Measurements from ENCODE around the gene LPP.

The LPP gene

GRCh38 chr3:188394623-188395022 lies 240.7 kb downstream of the LPP start:
- DNase-seq (ENCODE audit: low spot score in 2 of 2), result no peak
- peaks cover 4% of the 10 kb centered on the region for H3K36me3 Mint-ChIP-seq
- ATAC-seq, result no peak
- H3K9me3 Mint-ChIP-seq, result no peaks in the 10 kb centered on the region
- H3K4me3 Mint-ChIP-seq, result no peak overlapping the region
- no peak overlapping the region for H3K27ac Mint-ChIP-seq
- peaks cover 56% of the 10 kb centered on the region for H3K4me1 Mint-ChIP-seq

- H3K27ac Mint-ChIP-seq, result no peak overlapping the region
- H3K36me3 Mint-ChIP-seq, result no peaks in the 10 kb centered on the region
- H3K4me1 Mint-ChIP-seq, result peaks cover 56% of the 10 kb centered on the region
- no peak for DNase-seq (ENCODE audit: low spot score in 2 of 2)
- no peaks in the 10 kb centered on the region for H3K9me3 Mint-ChIP-seq
- H3K4me3 Mint-ChIP-seq, result no peak overlapping the region
- ATAC-seq, result no peak
Observed at GRCh38 chr3:188396251-188396650, 242.3 kb downstream of the LPP start.

- Mint-ChIP-seq H3K36me3 (no peaks in the 10 kb centered on the region), H3K9me3 (no peaks in the 10 kb centered on the region), H3K4me3 (peak overlapping the region; percentile 41), H3K27ac (no peak overlapping the region), H3K4me1 (peaks cover 55% of the 10 kb centered on the region)
- DNase-seq (ENCODE audit: low spot score in 2 of 2) (no peak), ATAC-seq (no peak)
Observed at GRCh38 chr3:188396900-188397299, 242.9 kb downstream of the LPP start.

DNA sequence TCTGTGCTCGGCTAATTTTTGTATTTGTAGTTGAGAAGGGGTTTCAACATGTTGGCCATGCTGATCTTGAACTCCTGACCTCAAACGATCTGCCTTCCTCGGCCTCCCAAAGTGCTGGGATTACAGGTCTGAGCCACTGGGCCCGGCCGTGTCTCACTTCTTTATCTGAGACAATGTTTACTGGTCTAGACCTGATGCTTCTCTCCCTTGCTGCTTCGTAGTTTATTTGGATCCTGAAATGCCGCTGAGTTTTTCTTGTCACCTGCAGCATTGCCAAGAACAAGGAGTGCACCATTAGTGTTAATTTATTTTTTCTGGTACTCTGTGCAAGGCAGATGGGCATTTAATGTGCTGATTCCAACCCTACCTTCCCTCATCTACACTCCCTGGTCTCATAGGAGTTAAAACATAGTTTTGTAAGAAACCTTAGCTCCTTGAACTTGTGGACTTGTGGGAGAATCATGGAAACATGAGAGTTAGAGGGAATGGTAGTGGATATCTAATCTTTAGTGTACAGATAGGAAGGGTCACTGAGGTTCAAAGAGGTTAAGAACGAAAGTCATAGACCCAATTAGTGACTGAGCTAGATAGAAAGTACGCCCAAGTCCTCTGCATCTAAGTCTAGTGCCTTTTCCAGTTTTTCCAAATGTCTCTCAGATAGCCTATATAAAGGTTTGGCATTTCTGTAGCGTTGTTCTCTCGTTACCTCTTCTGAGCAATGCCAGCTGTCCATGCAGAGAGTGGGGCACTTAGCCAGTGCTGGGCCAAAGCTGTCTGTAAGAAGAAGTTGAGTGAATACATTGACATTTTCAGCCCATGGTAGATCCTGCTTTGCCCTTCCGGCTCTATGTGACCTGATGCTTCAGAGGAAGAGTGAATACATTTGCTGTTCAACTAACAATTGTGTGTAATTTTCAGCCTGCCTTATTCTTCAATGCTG lies 244.1 kb downstream of the LPP start:
- Mint-ChIP-seq H3K36me3 (no peaks in the 10 kb centered on the region), H3K9me3 (peaks cover 2% of the 10 kb centered on the region), H3K4me3 (peak overlapping the region; percentile 41), H3K27ac (no peak overlapping the region), H3K4me1 (peaks cover 60% of the 10 kb centered on the region)
- no peak for DNase-seq (ENCODE audit: low spot score in 2 of 2)
- ATAC-seq, result no peak

GRCh38 chr3:188400494-188401243 lies 246.7 kb downstream of the LPP start:
- H3K36me3 Mint-ChIP-seq, result no peaks in the 10 kb centered on the region
- no peak overlapping the region for H3K4me3 Mint-ChIP-seq
- H3K4me1 Mint-ChIP-seq, result peaks cover 73% of the 10 kb centered on the region
- H3K9me3 Mint-ChIP-seq, result peaks cover 2% of the 10 kb centered on the region
- peak; percentile 87 for ATAC-seq
- H3K27ac Mint-ChIP-seq, result no peak overlapping the region
- DNase-seq (ENCODE audit: low spot score in 2 of 2), result no peak

DNA sequence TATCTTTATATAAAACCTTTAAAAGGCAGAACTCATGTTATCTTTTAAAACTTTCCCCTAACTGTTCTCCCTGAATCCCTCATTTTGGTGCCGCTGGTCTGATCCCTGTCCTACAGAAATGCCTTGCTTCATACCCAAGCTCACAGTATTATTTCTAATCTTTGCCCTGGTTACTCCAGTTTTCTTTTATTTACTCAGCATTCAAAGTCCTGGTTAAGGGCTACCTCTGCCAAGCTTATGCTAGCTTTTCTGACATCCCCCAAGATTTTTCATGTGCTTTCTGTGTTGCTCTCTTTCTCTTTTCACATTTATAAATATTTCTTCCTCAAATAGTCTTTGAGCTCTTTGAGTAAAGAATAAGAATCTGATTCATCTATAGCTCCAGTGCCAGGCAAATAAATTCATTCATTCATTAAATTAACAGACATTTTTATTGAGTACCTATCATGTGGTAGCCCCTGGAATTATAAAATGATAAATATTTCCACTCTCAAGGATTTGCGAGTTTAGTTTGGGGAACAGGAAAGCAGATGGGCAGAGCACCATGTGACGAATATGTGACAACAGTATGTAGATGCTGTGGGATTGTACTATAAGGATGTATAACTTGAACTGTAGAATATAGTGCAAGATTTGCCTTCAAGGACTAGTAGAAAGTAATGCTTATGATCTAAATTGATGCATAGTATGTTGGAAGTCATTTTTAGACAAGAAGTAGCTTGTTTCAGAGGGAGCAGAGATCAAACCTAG lies 247.5 kb downstream of the LPP start:
- Mint-ChIP-seq H3K36me3 (peaks cover 2% of the 10 kb centered on the region), H3K4me3 (no peak overlapping the region), H3K9me3 (peaks cover 2% of the 10 kb centered on the region), H3K27ac (no peak overlapping the region), H3K4me1 (peaks cover 77% of the 10 kb centered on the region)
- DNase-seq (ENCODE audit: low spot score in 2 of 2) (no peak), ATAC-seq (no peak)

DNA sequence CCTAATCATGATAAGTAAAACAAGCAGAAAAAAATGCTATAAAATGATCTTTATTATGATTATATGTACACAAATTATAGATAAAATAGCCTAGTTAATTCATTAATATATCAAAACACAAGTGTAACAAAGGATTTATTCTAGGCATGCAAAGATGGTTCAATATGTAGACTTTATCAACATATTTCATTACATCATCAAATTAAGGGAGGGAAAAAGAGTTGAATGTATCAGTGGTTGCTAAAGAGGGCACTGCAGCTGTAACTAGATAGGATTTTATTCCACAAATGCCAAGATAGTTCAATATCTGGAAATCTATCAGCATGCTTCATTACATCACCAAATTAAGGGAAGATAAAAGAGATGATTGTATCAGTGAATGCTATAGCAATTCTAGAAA lies 248.3 kb downstream of the LPP start:
- Mint-ChIP-seq H3K4me1 (peaks cover 72% of the 10 kb centered on the region), H3K4me3 (no peak overlapping the region), H3K27ac (no peak overlapping the region), H3K9me3 (peaks cover 2% of the 10 kb centered on the region), H3K36me3 (peaks cover 10% of the 10 kb centered on the region)
- no peak for DNase-seq (ENCODE audit: low spot score in 2 of 2)
- ATAC-seq, result no peak

GRCh38 chr3:188403404-188403803 lies 249.4 kb downstream of the LPP start:
- peaks cover 60% of the 10 kb centered on the region for H3K4me1 Mint-ChIP-seq
- H3K27ac Mint-ChIP-seq, result no peak overlapping the region
- no peak for ATAC-seq
- peaks cover 2% of the 10 kb centered on the region for H3K9me3 Mint-ChIP-seq
- no peak overlapping the region for H3K4me3 Mint-ChIP-seq
- peaks cover 13% of the 10 kb centered on the region for H3K36me3 Mint-ChIP-seq
- no peak for DNase-seq (ENCODE audit: low spot score in 2 of 2)

GRCh38 chr3:188404124-188404523 lies 250.2 kb downstream of the LPP start:
- Mint-ChIP-seq H3K4me1 (peaks cover 53% of the 10 kb centered on the region), H3K4me3 (no peak overlapping the region)
- no peak for ATAC-seq

GRCh38 chr3:188404701-188405100 lies 250.7 kb downstream of the LPP start:
- no peak overlapping the region for H3K4me3 Mint-ChIP-seq
- H3K27ac Mint-ChIP-seq, result no peak overlapping the region
- H3K36me3 Mint-ChIP-seq, result peaks cover 13% of the 10 kb centered on the region
- ATAC-seq (no peak), DNase-seq (ENCODE audit: low spot score in 2 of 2) (no peak)
- peaks cover 47% of the 10 kb centered on the region for H3K4me1 Mint-ChIP-seq
- peaks cover 2% of the 10 kb centered on the region for H3K9me3 Mint-ChIP-seq

More at GRCh38 chr3:188404124-188404523, 250.2 kb downstream of the LPP start:
- DNase-seq (ENCODE audit: low spot score in 2 of 2), result no peak
- peaks cover 2% of the 10 kb centered on the region for H3K9me3 Mint-ChIP-seq
- H3K36me3 Mint-ChIP-seq, result peaks cover 13% of the 10 kb centered on the region
- H3K27ac Mint-ChIP-seq, result no peak overlapping the region

GRCh38 chr3:188407158-188407880 lies 253.4 kb downstream of the LPP start:
- Mint-ChIP-seq H3K4me1 (peaks cover 24% of the 10 kb centered on the region), H3K27ac (no peak overlapping the region), H3K36me3 (peaks cover 13% of the 10 kb centered on the region), H3K9me3 (peaks cover under 1% of the 10 kb centered on the region), H3K4me3 (no peak overlapping the region)
- DNase-seq (ENCODE audit: low spot score in 2 of 2) (no peak), ATAC-seq (no peak)

DNA sequence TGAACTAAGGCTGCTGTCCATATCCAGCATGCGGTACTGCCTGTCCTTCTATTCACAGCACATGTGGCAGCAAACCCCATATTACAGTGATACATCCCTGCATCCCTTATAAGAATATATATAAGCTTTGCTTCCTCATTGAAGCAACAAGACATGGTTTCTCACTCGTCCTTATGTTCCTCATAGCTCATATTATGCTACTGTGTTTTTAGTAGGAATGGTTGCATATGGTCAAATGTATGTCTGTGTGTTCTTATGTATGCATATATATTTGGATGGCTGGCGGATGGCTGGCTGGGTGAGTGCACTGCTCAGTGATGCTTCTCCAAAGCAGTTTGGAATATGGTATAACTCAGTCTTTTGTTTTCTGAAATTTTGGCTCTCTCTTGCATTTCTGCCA lies 254.9 kb downstream of the LPP start:
- Mint-ChIP-seq H3K4me3 (no peak overlapping the region), H3K4me1 (peaks cover 15% of the 10 kb centered on the region), H3K36me3 (peaks cover 13% of the 10 kb centered on the region), H3K9me3 (no peaks in the 10 kb centered on the region), H3K27ac (no peak overlapping the region)
- ATAC-seq (no peak), DNase-seq (ENCODE audit: low spot score in 2 of 2) (no peak)

DNA sequence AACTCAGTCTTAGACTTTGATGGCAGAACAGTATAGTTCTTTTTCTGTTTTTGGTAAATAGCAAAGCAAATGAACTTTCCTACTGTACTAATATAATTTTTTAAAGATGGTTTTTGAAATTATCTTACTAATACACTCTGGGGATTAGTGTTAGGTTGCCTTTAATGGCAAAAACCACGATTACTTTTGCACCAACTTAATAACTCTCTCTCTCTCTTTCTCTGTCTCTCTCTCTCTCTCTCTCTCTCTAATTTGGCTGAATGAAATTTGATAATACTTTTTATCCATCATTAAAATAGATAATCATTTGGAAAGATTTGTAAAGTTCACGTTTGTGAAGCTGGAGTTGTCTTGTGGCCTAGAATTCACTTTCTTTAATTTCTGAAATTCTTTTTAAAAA lies 257.8 kb downstream of the LPP start:
- H3K9me3 Mint-ChIP-seq, result no peaks in the 10 kb centered on the region
- ATAC-seq (no peak), DNase-seq (ENCODE audit: low spot score in 2 of 2) (no peak)
- no peak overlapping the region for H3K4me3 Mint-ChIP-seq
- no peaks in the 10 kb centered on the region for H3K4me1 Mint-ChIP-seq
- no peak overlapping the region for H3K27ac Mint-ChIP-seq
- H3K36me3 Mint-ChIP-seq, result peaks cover 8% of the 10 kb centered on the region

- DNase-seq (ENCODE audit: low spot score in 2 of 2) (no peak), ATAC-seq (no peak)
- H3K4me1 Mint-ChIP-seq, result peaks cover 10% of the 10 kb centered on the region
- no peak overlapping the region for H3K4me3 Mint-ChIP-seq
- no peaks in the 10 kb centered on the region for H3K36me3 Mint-ChIP-seq
- H3K9me3 Mint-ChIP-seq, result no peaks in the 10 kb centered on the region
- H3K27ac Mint-ChIP-seq, result no peak overlapping the region
Observed at GRCh38 chr3:188415196-188415595, 261.2 kb downstream of the LPP start.

DNA sequence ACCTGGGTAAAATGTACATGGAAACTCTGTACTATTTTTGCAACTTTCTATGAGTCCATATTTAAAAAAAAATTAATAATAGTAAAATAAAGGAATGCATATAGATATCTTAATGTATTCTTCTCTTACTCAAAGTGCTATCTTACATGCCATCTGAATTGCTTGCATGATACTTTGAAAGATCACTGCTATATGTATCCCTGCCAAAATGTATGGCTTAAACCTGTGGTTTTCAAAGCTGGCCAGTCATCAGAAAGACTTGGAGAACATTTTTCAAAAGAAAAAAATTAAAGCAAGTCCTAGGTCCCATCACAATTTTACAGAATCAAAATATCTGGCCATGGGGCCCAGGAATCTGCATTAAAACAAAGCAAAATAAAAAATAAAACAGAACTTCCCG lies 262.1 kb downstream of the LPP start:
- no peak overlapping the region for H3K4me3 Mint-ChIP-seq
- H3K36me3 Mint-ChIP-seq, result no peaks in the 10 kb centered on the region
- H3K9me3 Mint-ChIP-seq, result no peaks in the 10 kb centered on the region
- DNase-seq (ENCODE audit: low spot score in 2 of 2) (no peak), ATAC-seq (no peak)
- no peak overlapping the region for H3K27ac Mint-ChIP-seq
- H3K4me1 Mint-ChIP-seq, result peaks cover 10% of the 10 kb centered on the region
